Measurements from ENCODE around the gene MYADM. TPM values are rescaled to one million over a fixed set of nuclear protein-coding genes. Genes with fewer than 3 reads are reported as not detected.

The MYADM gene
- total RNA-seq, 1 donor from 2014 or later: 195 TPM

DNA sequence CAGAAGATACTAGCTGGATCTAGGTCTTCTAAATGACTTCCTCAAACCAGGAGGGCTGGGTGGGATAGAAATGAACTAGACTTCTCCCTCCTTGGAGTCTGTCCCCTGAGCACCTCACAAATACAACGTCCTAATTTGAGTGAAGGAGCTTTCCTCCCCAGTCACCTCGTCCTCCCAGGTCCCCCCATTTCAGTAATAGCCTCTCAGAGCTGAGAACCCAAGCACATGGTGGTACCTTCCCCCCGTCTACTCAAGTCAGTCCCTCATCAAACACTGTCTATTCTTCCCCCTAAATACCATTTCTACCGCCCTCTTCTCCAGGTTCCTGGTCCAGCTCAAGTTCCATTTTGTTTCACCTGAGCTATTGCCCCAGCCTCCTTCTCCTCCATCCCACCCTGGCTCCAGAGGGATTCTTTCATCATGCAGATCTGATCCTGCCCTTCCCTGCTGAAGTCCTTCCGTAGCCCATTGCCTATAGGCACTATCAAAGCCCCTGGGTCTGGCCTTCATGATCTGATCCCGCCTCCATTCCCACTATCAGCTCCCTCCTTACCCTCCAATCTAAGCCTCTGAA, 9.1 kb downstream of the MYADM start:
- no peak for DNase-seq (ENCODE audit: low spot score in 2 of 2, unreplicated experiment in 2 of 2)
- no peaks in the 10 kb centered on the region for H3K27me3 Mint-ChIP-seq (ENCODE audit: low read depth)
- H3K4me1 Mint-ChIP-seq: peaks cover 24% of the 10 kb centered on the region
- H3K4me3 Mint-ChIP-seq: no peak overlapping the region
- no peaks in the 10 kb centered on the region for H3K9me3 Mint-ChIP-seq
- TF ChIP-seq, protein P1, sequence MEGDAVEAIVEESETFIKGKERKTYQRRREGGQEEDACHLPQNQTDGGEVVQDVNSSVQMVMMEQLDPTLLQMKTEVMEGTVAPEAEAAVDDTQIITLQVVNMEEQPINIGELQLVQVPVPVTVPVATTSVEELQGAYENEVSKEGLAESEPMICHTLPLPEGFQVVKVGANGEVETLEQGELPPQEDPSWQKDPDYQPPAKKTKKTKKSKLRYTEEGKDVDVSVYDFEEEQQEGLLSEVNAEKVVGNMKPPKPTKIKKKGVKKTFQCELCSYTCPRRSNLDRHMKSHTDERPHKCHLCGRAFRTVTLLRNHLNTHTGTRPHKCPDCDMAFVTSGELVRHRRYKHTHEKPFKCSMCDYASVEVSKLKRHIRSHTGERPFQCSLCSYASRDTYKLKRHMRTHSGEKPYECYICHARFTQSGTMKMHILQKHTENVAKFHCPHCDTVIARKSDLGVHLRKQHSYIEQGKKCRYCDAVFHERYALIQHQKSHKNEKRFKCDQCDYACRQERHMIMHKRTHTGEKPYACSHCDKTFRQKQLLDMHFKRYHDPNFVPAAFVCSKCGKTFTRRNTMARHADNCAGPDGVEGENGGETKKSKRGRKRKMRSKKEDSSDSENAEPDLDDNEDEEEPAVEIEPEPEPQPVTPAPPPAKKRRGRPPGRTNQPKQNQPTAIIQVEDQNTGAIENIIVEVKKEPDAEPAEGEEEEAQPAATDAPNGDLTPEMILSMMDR (IDR thresholded peaks at IDR 0.05; ENCODE audit: unreplicated experiment): no peak
- H3K36me3 Mint-ChIP-seq: peaks cover 26% of the 10 kb centered on the region
- H3K27ac Mint-ChIP-seq: peak overlapping the region; percentile 24

GRCh38 chr19:53877361-53877766, 9.7 kb downstream of the MYADM start:
- peaks cover 26% of the 10 kb centered on the region for H3K36me3 Mint-ChIP-seq
- H3K4me3 Mint-ChIP-seq: no peak overlapping the region

GRCh38 chr19:53878776-53879139, 11.1 kb downstream of the MYADM start:
- peaks cover 29% of the 10 kb centered on the region for H3K4me1 Mint-ChIP-seq
- DNase-seq (ENCODE audit: low spot score in 2 of 2, unreplicated experiment in 2 of 2): no peak
- H3K27me3 Mint-ChIP-seq (ENCODE audit: low read depth): peaks cover 13% of the 10 kb centered on the region
- peak overlapping the region; percentile 83 for H3K27ac Mint-ChIP-seq
- TF ChIP-seq, protein P1 (IDR thresholded peaks at IDR 0.05; ENCODE audit: unreplicated experiment): no peak
- no peak overlapping the region for H3K4me3 Mint-ChIP-seq
- H3K9me3 Mint-ChIP-seq: no peaks in the 10 kb centered on the region
- H3K36me3 Mint-ChIP-seq: peaks cover 19% of the 10 kb centered on the region

More at GRCh38 chr19:53877361-53877766, 9.7 kb downstream of the MYADM start:
- peaks cover 2% of the 10 kb centered on the region for H3K27me3 Mint-ChIP-seq (ENCODE audit: low read depth)
- peak overlapping the region; percentile 7 for H3K27ac Mint-ChIP-seq
- peaks cover 24% of the 10 kb centered on the region for H3K4me1 Mint-ChIP-seq
- TF ChIP-seq, protein P1 (IDR thresholded peaks at IDR 0.05; ENCODE audit: unreplicated experiment): no peak
- DNase-seq (ENCODE audit: low spot score in 2 of 2, unreplicated experiment in 2 of 2): no peak
- H3K9me3 Mint-ChIP-seq: no peaks in the 10 kb centered on the region

GRCh38 chr19:53879140-53880081, 11.7 kb downstream of the MYADM start:
- Mint-ChIP-seq H3K4me3 (no peak overlapping the region), H3K27me3 (ENCODE audit: low read depth) (peaks cover 19% of the 10 kb centered on the region), H3K36me3 (peaks cover 13% of the 10 kb centered on the region), H3K9me3 (no peaks in the 10 kb centered on the region), H3K27ac (peak overlapping the region; percentile 83), H3K4me1 (peaks cover 28% of the 10 kb centered on the region)
- TF ChIP-seq, protein P1 (IDR thresholded peaks at IDR 0.05; ENCODE audit: unreplicated experiment): no peak
- peak; percentile 96 to 100 for DNase-seq (ENCODE audit: low spot score in 2 of 2, unreplicated experiment in 2 of 2)

GRCh38 chr19:53880711-53881481, 13.2 kb downstream of the MYADM start:
- no peak for DNase-seq (ENCODE audit: low spot score in 2 of 2, unreplicated experiment in 2 of 2)

More at GRCh38 chr19:53880711-53881481, 13.2 kb downstream of the MYADM start:
- TF ChIP-seq, protein P1 (IDR thresholded peaks at IDR 0.05; ENCODE audit: unreplicated experiment): no peak
- Mint-ChIP-seq H3K4me3 (no peak overlapping the region), H3K4me1 (peaks cover 24% of the 10 kb centered on the region), H3K36me3 (peaks cover 8% of the 10 kb centered on the region), H3K9me3 (no peaks in the 10 kb centered on the region), H3K27ac (no peak overlapping the region), H3K27me3 (ENCODE audit: low read depth) (peaks cover 31% of the 10 kb centered on the region)

All from mesothelial cell of epicardium (in vitro differentiated cells).